GM23248 (cell line): ENCODE results near the gene ARFIP2. TPM values are rescaled to one million over a fixed set of nuclear protein-coding genes. Genes with fewer than 3 reads are reported as not detected.

Experiments used
- DNase-seq: peaks from one replicate; pipeline ENCODE4 v3.0.0-alpha.2; 2015
- H2AFZ ChIP-seq: fragments of 200-600 bp; sonication (generic); 2 replicates; pipeline ENCODE4 v1.6.1; 2016; ENCODE audit warnings: antibody characterized with exemption
- H3F3A ChIP-seq: fragments of 200-600 bp; sonication (generic); 2 replicates; pipeline ENCODE4 v1.6.1; 2016; ENCODE audit warnings: mild to moderate bottlenecking, antibody characterized with exemption, mixed run types; ENCODE audit not compliant: insufficient read depth
- H3K27ac ChIP-seq: fragments of 200-600 bp; sonication (generic); 2 replicates; pipeline ENCODE4 v1.5.1; 2016; ENCODE audit warnings: mild to moderate bottlenecking
- H3K27me3 ChIP-seq: fragments of 200-600 bp; sonication (generic); replicated peaks from 2 replicates; pipeline ENCODE4 v1.6.1; 2016; ENCODE audit warnings: mild to moderate bottlenecking; ENCODE audit not compliant: insufficient read depth
- H3K36me3 ChIP-seq: fragments of 200-600 bp; sonication (generic); 2 replicates; pipeline ENCODE4 v1.6.1; 2016; ENCODE audit warnings: low read depth, mild to moderate bottlenecking
- H3K4me1 ChIP-seq: fragments of 200-600 bp; sonication (generic); 2 replicates; pipeline ENCODE4 v1.6.1; 2016; ENCODE audit warnings: mild to moderate bottlenecking; ENCODE audit not compliant: insufficient read depth
- H3K4me2 ChIP-seq: fragments of 200-600 bp; sonication (generic); one replicate; pipeline ENCODE4 v1.6.1; 2016; ENCODE audit warnings: mild to moderate bottlenecking; ENCODE audit not compliant: unreplicated experiment
- H3K4me3 ChIP-seq: fragments of 200-600 bp; sonication (generic); 2 replicates; pipeline ENCODE4 v1.5.1; 2016; ENCODE audit warnings: mild to moderate bottlenecking
- H3K79me2 ChIP-seq: fragments of 200-600 bp; sonication (generic); 2 replicates; pipeline ENCODE4 v1.6.1; 2016; ENCODE audit warnings: mild to moderate bottlenecking; ENCODE audit not compliant: insufficient read depth
- H3K9ac ChIP-seq: fragments of 200-600 bp; sonication (generic); 2 replicates; pipeline ENCODE4 v1.6.1; 2016; ENCODE audit warnings: mild to moderate bottlenecking
- H3K9me2 ChIP-seq: fragments of 200-600 bp; sonication (generic); 2 replicates; pipeline ENCODE4 v1.6.1; 2016; ENCODE audit warnings: mixed run types, mild to moderate bottlenecking, moderate library complexity; ENCODE audit not compliant: insufficient read depth
- H3K9me3 ChIP-seq: fragments of 200-600 bp; sonication (generic); one replicate; pipeline ENCODE4 v1.6.1; 2017; ENCODE audit warnings: low read depth
- H4K20me1 ChIP-seq: fragments of 200-600 bp; sonication (generic); 2 replicates; pipeline ENCODE4 v1.6.0; 2016; ENCODE audit not compliant: insufficient read depth
- EZH2 ChIP-seq: fragments of 200-600 bp; sonication (generic); IDR thresholded peaks from 2 replicates; pipeline ENCODE4 v1.6.1; 2018; ENCODE audit warnings: antibody characterized with exemption, mild to moderate bottlenecking; ENCODE audit not compliant: insufficient read depth, poor library complexity, severe bottlenecking
- EZH2phosphoT487 ChIP-seq: fragments of 200-600 bp; sonication (generic); IDR thresholded peaks from 2 replicates; pipeline ENCODE4 v1.6.1; 2018; ENCODE audit warnings: antibody characterized with exemption, moderate library complexity, mild to moderate bottlenecking, low read depth; ENCODE audit not compliant: insufficient read depth
- WGBS, 2 experiments: methylation state at CpG; one replicate each; pipeline ENCODE4 v1.1.6; 2015 to 2017; ENCODE audit warnings: low lambda C conversion rate in 2 of 2, low coverage in 1 of 2; ENCODE audit errors: missing lambda C conversion rate in 2 of 2; 5-methylcytosine and 5-hydroxymethylcytosine counted together
- in situ Hi-C: fragments of 300-500 bp; cut with MboI; formaldehyde crosslinking; loops from 2 replicates; pipeline ENCODE4 v1.15.0; 2020
- polyA plus RNA-seq: library from polyadenylated mRNA; unstranded; fragments of >200 nt; fragmentation: Nextera tagmentation; extraction: Ambion mirVana; gene quantifications from 2 replicates; pipeline ENCODE4 v1.2.1, GENCODE V29; 2016
- total RNA-seq: library from RNA; depleted of rRNA; stranded (reverse); fragments of >200 nt; shearing (Covaris generic); gene quantifications from 2 replicates; pipeline ENCODE4 v1.2.3, GENCODE V29; 2014; rRNA removed

Gene ARFIP2
- total and polyA plus RNA-seq, 2 experiments from 2014 or later, result 57.9 to 69.5 TPM

DNA sequence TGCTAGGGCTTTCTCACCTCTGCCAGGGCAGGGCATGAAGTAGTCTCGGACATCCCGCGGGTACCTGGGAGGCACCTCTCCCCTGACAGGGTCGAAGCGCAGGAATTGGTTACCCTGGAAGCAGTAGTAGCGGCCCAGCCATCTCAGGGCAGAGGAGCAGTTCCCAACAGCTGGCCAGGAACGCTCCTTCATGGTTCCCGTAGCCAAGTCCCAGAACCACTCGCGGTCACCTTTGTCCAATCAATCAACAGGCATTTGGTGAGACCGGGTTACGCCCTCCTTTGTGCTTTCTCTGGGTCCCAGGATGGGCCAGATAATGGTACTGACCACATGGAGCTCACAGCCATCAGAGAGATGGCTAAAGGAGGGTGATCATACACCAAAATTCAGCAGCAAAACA lies 43.7 kb downstream of the ARFIP2 start:
- Histone ChIP-seq H3K79me2 (no peaks in the 10 kb centered on the region), H3K4me1 (no peaks in the 10 kb centered on the region), H4K20me1 (no peaks in the 10 kb centered on the region), H3K27me3 (no peaks in the 10 kb centered on the region), H3K9me2 (no peaks in the 10 kb centered on the region), H3K36me3 (no peaks in the 10 kb centered on the region), H2AFZ (no peak overlapping the region), H3K27ac (no peak overlapping the region), H3K4me2 (no peak overlapping the region), H3K4me3 (no peak overlapping the region), H3F3A (0 out of 2 replicates have a peak, but pooled peaks cover 5% of the 10 kb centered on the region), H3K9ac (no peak overlapping the region), H3K9me3 (no peaks in the 10 kb centered on the region)
- no peak for DNase-seq
- in situ Hi-C loops, result no loop called here
- 88 to 94% methylated on average over 12 of the region's 12 CpGs for WGBS, 2 experiments
- TF ChIP-seq EZH2 (no peak), EZH2phosphoT487 (no peak)

GRCh38 chr11:6433998-6434660 lies 47.0 kb downstream of the ARFIP2 start:
- DNase-seq, result no peak
- H3K4me1 ChIP-seq, result no peaks in the 10 kb centered on the region
- no peak overlapping the region for H3K9ac ChIP-seq
- H3K36me3 ChIP-seq, result no peaks in the 10 kb centered on the region
- in situ Hi-C loops, result no loop called here
- H3K4me3 ChIP-seq, result no peak overlapping the region
- H3K4me2 ChIP-seq, result no peak overlapping the region
- WGBS, 2 experiments, result 57 to 65% methylated on average over 5 of the region's 5 CpGs
- no peaks in the 10 kb centered on the region for H4K20me1 ChIP-seq
- H3K9me2 ChIP-seq, result no peaks in the 10 kb centered on the region
- H3K9me3 ChIP-seq, result no peaks in the 10 kb centered on the region
- no peak overlapping the region for H3K27ac ChIP-seq
- H3K79me2 ChIP-seq, result no peaks in the 10 kb centered on the region
- peaks cover 8% of the 10 kb centered on the region; the same call in 1 of the 2 replicates for H3F3A ChIP-seq
- no peak overlapping the region for H2AFZ ChIP-seq
- TF ChIP-seq EZH2phosphoT487 (no peak), EZH2 (no peak)
- H3K27me3 ChIP-seq, result no peaks in the 10 kb centered on the region

DNA sequence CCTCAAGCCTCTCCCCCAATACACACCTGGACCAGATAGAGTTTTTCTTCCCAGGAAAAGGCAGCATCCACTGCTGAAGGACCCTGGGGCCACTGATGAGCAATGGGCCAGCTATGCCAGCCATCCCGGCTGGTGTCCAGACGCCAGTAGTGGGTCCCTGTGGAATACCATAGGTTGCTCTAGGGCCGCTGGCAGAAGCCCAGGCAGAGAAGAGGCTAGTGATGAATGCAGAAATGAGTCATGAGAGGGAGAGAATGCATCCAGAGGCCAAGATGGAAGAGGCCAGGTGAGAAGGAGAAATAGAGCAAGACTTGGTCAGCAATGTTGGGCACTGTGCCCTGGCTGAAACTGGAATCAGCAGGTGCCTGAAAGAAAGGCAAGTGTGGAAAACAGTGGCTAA lies 49.3 kb downstream of the ARFIP2 start:
- WGBS, 2 experiments, result 13 to 31% methylated on average over 3 of the region's 3 CpGs
- in situ Hi-C loops, result no loop called here
- TF ChIP-seq EZH2 (no peak), EZH2phosphoT487 (no peak)

DNA sequence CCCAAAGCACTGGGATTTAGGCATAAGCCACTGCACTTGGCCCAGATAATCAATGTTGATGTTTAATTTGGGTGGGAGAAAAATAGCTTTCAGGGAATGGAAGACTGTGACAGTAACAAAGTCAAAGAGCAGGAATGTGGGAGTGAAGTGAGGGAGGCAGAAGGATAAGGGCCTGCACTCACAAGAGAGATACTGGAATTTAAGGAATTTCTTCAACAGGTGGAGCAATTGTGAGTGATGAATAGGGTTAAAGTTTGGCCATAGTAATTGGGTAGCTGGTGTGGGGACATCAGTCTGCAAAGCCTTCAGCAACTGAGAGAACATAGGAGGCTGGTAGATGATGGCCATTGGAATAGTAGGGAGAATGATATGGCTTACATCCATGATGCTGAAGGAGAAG lies 53.6 kb downstream of the ARFIP2 start:
- Histone ChIP-seq H3K27me3 (no peaks in the 10 kb centered on the region), H2AFZ (no peak overlapping the region), H3K4me2 (no peak overlapping the region), H3K4me3 (no peak overlapping the region), H3K9ac (no peak overlapping the region), H3F3A (peaks cover 5% of the 10 kb centered on the region; the same call in 1 of the 2 replicates), H3K79me2 (no peaks in the 10 kb centered on the region), H3K9me2 (no peaks in the 10 kb centered on the region), H3K36me3 (no peaks in the 10 kb centered on the region), H3K9me3 (no peaks in the 10 kb centered on the region), H3K4me1 (no peaks in the 10 kb centered on the region), H3K27ac (no peak overlapping the region), H4K20me1 (no peaks in the 10 kb centered on the region)
- TF ChIP-seq EZH2 (no peak), EZH2phosphoT487 (no peak)
- in situ Hi-C loops, result no loop called here
- no peak for DNase-seq

More for the DNA sequence above, 49.3 kb downstream of the ARFIP2 start:
- H4K20me1 ChIP-seq, result no peaks in the 10 kb centered on the region
- no peaks in the 10 kb centered on the region for H3K9me3 ChIP-seq
- no peak overlapping the region for H3K4me2 ChIP-seq
- H3K27ac ChIP-seq, result no peak overlapping the region
- H3K4me1 ChIP-seq, result no peaks in the 10 kb centered on the region
- DNase-seq, result peak; percentile 94
- no peaks in the 10 kb centered on the region for H3K79me2 ChIP-seq
- no peak overlapping the region for H2AFZ ChIP-seq
- no peak overlapping the region for H3K4me3 ChIP-seq
- no peaks in the 10 kb centered on the region for H3K36me3 ChIP-seq
- H3F3A ChIP-seq, result peaks cover 8% of the 10 kb centered on the region; the same call in 1 of the 2 replicates
- no peaks in the 10 kb centered on the region for H3K27me3 ChIP-seq
- H3K9me2 ChIP-seq, result no peaks in the 10 kb centered on the region
- H3K9ac ChIP-seq, result no peak overlapping the region

Other genes with a start within 250 kb of the ARFIP2 start
- gene FHIP1B, start 246.7 kb downstream of the ARFIP2 start, total RNA-seq, result 14.7 and 25.4 TPM in 2 replicates
- 9.2 and 10.9 TPM in 2 replicates for gene FHIP1B, start 246.7 kb downstream of the ARFIP2 start, polyA plus RNA-seq
- not detected in 2 replicates for gene CNGA4, start 242.2 kb downstream of the ARFIP2 start, total RNA-seq
- gene CNGA4, start 242.2 kb downstream of the ARFIP2 start, polyA plus RNA-seq, result not detected in 2 replicates
- gene CCKBR, start 221.5 kb downstream of the ARFIP2 start, total RNA-seq, result not detected in 2 replicates
- not detected in 2 replicates for gene CCKBR, start 221.5 kb downstream of the ARFIP2 start, polyA plus RNA-seq
- gene CAVIN3, start 160.8 kb downstream of the ARFIP2 start, total RNA-seq, result 392 and 456 TPM in 2 replicates
- gene CAVIN3, start 160.8 kb downstream of the ARFIP2 start, polyA plus RNA-seq, result 290 and 301 TPM in 2 replicates
- 70.1 and 87.8 TPM in 2 replicates for gene SMPD1, start 90.9 kb downstream of the ARFIP2 start, total RNA-seq
- 67.9 and 72.3 TPM in 2 replicates for gene SMPD1, start 90.9 kb downstream of the ARFIP2 start, polyA plus RNA-seq
- gene APBB1, start 62.2 kb downstream of the ARFIP2 start, total RNA-seq, result 43.8 and 46.2 TPM in 2 replicates
- gene APBB1, start 62.2 kb downstream of the ARFIP2 start, polyA plus RNA-seq, result 42.3 and 43.1 TPM in 2 replicates
- gene HPX, start 40.3 kb downstream of the ARFIP2 start, total RNA-seq, result 0.22 and 1.1 TPM in 2 replicates
- 0.43 and 0.46 TPM in 2 replicates for gene HPX, start 40.3 kb downstream of the ARFIP2 start, polyA plus RNA-seq
- gene TRIM3, start 7.4 kb downstream of the ARFIP2 start, total RNA-seq, result 20.5 and 29.9 TPM in 2 replicates
- gene TRIM3, start 7.4 kb downstream of the ARFIP2 start, polyA plus RNA-seq, result 15.2 and 17.1 TPM in 2 replicates
- gene TIMM10B, start 170 bp upstream of the ARFIP2 start, total RNA-seq, result 31.7 and 43.8 TPM in 2 replicates
- 35.0 and 35.4 TPM in 2 replicates for gene TIMM10B, start 170 bp upstream of the ARFIP2 start, polyA plus RNA-seq
- gene DNHD1, start 15.9 kb upstream of the ARFIP2 start, total RNA-seq, result 2.2 and 4.6 TPM in 2 replicates
- 1.1 and 1.2 TPM in 2 replicates for gene DNHD1, start 15.9 kb upstream of the ARFIP2 start, polyA plus RNA-seq
- 8.5 and 12.6 TPM in 2 replicates for gene RRP8, start 122.3 kb upstream of the ARFIP2 start, total RNA-seq
- 21.3 and 24.4 TPM in 2 replicates for gene RRP8, start 122.3 kb upstream of the ARFIP2 start, polyA plus RNA-seq
- gene ILK, start 122.4 kb upstream of the ARFIP2 start, total RNA-seq, result 211 and 242 TPM in 2 replicates
- 256 and 264 TPM in 2 replicates for gene ILK, start 122.4 kb upstream of the ARFIP2 start, polyA plus RNA-seq
- gene TAF10, start 130.9 kb upstream of the ARFIP2 start, total RNA-seq, result 35.5 and 67.9 TPM in 2 replicates
- 171 and 172 TPM in 2 replicates for gene TAF10, start 130.9 kb upstream of the ARFIP2 start, polyA plus RNA-seq
- 37.6 and 47.6 TPM in 2 replicates for gene TPP1, start 138.1 kb upstream of the ARFIP2 start, total RNA-seq
- 65.2 and 66.3 TPM in 2 replicates for gene TPP1, start 138.1 kb upstream of the ARFIP2 start, polyA plus RNA-seq
- gene DCHS1, start 174.5 kb upstream of the ARFIP2 start, total RNA-seq, result 5.8 and 6.4 TPM in 2 replicates
- gene DCHS1, start 174.5 kb upstream of the ARFIP2 start, polyA plus RNA-seq, result 0.86 and 1.1 TPM in 2 replicates
- gene MRPL17, start 202.0 kb upstream of the ARFIP2 start, total RNA-seq, result 53.5 and 104 TPM in 2 replicates
- 107 and 114 TPM in 2 replicates for gene MRPL17, start 202.0 kb upstream of the ARFIP2 start, polyA plus RNA-seq